Liver (tissue), 3 donors: ENCODE data around the gene ETNK1.

Experiments
- EGR1 ChIP-seq, 2 donors: IDR thresholded peaks; 2 replicates each; pipeline ENCODE4 v1.6.1; 2016 to 2018; ENCODE audit warnings: antibody characterized with exemption in 2 of 2, low read depth in 2 of 2
- RXRA ChIP-seq, 2 donors: IDR thresholded peaks; 2 replicates each; pipeline ENCODE4 v1.6.1; 2017 to 2018; ENCODE audit warnings: antibody characterized with exemption in 2 of 2, mild to moderate bottlenecking in 1 of 2
- SP1 ChIP-seq: IDR thresholded peaks from 2 replicates; pipeline ENCODE4 v1.6.1; 2018; ENCODE audit warnings: antibody characterized with exemption, mild to moderate bottlenecking
- TF ChIP-seq, protein P1 (sequence below): fragments of 150-350 bp; IDR thresholded peaks from 2 replicates; pipeline ENCODE4 v1.5.1; 2017; ENCODE audit warnings: improper control_type of control experiment, low read depth, low read length; ENCODE audit not compliant: missing input control
- TF ChIP-seq, protein P2 (sequence below): IDR thresholded peaks from 2 replicates; pipeline ENCODE4 v1.6.1; 2016; ENCODE audit warnings: antibody characterized with exemption, mild to moderate bottlenecking
- donor health status: healthy.
- donor health status: healthy.

DNA sequence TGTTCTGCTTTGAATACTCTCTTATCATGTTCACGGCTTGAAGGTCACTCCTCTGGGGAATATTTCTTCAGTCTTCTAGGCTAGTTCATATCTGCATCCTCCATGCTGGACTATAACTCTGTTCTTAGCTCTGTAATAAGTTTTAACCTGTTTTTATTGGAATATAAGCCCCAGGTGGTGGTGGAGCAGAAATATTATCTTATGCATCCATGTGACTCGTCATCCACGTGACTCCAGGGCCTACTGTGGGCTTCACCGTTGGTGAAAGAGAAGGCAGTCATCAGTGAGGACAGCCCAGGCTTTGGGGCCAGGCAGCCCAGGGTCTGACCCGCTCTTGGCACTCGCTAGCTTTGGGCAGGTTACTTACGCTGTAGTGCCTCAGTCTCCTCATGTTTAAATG lies 87.1 kb downstream of the ETNK1 start:
- TF ChIP-seq, protein P1, sequence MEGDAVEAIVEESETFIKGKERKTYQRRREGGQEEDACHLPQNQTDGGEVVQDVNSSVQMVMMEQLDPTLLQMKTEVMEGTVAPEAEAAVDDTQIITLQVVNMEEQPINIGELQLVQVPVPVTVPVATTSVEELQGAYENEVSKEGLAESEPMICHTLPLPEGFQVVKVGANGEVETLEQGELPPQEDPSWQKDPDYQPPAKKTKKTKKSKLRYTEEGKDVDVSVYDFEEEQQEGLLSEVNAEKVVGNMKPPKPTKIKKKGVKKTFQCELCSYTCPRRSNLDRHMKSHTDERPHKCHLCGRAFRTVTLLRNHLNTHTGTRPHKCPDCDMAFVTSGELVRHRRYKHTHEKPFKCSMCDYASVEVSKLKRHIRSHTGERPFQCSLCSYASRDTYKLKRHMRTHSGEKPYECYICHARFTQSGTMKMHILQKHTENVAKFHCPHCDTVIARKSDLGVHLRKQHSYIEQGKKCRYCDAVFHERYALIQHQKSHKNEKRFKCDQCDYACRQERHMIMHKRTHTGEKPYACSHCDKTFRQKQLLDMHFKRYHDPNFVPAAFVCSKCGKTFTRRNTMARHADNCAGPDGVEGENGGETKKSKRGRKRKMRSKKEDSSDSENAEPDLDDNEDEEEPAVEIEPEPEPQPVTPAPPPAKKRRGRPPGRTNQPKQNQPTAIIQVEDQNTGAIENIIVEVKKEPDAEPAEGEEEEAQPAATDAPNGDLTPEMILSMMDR, result no peak
- no peak for TF ChIP-seq EGR1 (IDR thresholded peaks at IDR 0.05; ENCODE audit: low read depth in 2 of 2)
- TF ChIP-seq, protein P2, sequence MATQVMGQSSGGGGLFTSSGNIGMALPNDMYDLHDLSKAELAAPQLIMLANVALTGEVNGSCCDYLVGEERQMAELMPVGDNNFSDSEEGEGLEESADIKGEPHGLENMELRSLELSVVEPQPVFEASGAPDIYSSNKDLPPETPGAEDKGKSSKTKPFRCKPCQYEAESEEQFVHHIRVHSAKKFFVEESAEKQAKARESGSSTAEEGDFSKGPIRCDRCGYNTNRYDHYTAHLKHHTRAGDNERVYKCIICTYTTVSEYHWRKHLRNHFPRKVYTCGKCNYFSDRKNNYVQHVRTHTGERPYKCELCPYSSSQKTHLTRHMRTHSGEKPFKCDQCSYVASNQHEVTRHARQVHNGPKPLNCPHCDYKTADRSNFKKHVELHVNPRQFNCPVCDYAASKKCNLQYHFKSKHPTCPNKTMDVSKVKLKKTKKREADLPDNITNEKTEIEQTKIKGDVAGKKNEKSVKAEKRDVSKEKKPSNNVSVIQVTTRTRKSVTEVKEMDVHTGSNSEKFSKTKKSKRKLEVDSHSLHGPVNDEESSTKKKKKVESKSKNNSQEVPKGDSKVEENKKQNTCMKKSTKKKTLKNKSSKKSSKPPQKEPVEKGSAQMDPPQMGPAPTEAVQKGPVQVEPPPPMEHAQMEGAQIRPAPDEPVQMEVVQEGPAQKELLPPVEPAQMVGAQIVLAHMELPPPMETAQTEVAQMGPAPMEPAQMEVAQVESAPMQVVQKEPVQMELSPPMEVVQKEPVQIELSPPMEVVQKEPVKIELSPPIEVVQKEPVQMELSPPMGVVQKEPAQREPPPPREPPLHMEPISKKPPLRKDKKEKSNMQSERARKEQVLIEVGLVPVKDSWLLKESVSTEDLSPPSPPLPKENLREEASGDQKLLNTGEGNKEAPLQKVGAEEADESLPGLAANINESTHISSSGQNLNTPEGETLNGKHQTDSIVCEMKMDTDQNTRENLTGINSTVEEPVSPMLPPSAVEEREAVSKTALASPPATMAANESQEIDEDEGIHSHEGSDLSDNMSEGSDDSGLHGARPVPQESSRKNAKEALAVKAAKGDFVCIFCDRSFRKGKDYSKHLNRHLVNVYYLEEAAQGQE, result no peak
- no peak for TF ChIP-seq RXRA (IDR thresholded peaks at IDR 0.05)
- no peak for TF ChIP-seq SP1
